Subcutaneous preadipocyte (primary cell): ENCODE data around the gene SRSF11. TPM values are rescaled to one million over a fixed set of nuclear protein-coding genes. Genes with fewer than 3 reads are reported as not detected.

ENCODE experiments used
- small RNA-seq: library from RNA; depleted of rRNA; stranded (forward); fragments of <200 nt; gene quantifications from one replicate; pipeline ENCODE3, GENCODE V24; 2012
- total RNA-seq: library from RNA; depleted of rRNA; stranded (reverse); fragments of >200 nt; gene quantifications from 2 replicates; pipeline ENCODE4 v1.2.3, GENCODE V29; 2012

SRSF11 gene
- 107 and 112 TPM in 2 replicates for total RNA-seq

DNA sequence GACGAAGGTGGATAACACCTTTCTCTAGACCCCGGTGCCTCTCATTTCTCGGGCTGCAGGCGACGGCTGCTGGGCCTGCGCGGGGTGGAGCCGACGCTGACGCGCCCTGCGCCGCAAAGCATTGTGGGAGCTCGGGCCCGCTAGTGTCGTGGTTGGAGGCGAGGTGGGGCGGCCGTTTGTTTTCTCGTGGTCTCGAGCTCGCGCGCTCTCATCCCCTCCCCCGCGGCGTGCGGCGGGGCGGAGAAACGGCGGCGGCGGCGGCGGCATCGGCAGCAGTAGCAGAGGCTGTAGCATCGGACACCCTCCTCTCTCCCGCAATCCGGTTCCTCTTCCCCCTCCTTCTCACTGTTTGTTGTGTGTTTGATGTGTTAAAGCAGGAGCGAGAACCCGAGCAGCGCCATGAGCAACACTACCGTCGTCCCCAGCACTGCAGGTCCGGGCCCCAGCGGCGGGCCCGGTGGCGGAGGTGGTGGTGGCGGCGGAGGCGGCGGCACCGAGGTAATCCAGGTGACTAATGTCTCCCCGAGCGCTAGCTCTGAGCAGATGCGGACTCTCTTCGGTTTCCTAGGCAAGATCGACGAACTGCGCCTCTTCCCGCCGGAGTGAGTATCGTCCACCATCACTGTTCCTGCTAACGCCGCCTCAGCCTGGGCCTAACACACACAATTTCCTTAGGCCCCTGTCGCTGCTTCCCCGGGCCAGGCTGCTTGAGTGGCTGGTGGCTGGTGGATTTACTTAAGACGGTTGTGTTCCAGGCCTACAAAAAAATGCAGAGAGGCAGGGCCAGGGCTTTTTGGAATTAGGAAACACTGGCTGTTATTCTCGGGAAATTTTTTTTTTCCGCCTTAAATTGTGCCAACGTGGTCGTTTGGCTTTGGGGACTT lies at the start of gene SRSF11:
SRSF11 (plus strand) TSS at position 143 of the 884 bp plus-strand sequence; CDS start at position 400, 257 bp downstream.

DNA sequence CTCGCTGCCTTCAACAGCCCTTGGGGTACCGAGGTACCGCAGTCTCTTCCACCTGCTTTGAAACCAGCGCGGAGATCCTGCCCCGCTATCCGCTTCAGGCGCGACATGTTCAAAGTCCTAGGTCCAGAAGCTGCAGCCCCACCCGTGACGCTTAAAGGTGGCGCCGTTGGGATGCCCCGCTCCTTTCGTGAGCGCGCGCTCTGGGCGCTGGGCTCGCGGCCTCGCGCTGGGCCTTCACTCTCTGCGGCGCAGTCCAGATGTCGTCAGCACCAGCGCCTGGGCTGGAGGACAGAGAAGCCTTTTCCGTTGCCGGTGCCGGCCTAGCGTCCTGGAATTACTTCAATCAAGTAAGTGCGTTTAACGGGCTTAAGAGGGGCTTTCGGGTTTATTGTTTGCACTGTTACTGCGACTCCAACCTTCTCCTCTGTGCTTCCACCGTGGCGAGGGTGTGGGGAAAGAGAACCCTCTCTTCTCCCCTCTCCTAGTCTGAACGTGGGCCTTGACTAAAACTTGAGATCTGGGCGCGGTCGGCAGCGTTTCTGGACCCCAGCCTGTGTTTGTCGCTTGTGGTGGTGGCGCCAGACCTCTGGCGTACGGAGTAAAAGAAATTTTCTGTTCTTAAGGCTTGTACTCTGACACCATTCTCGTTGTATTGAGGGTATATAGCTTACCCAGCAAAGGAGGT lies 15.6 kb upstream of the SRSF11 start, which contains the start of gene LRRC40:
LRRC40 (minus strand) TSS at position 146 of the 685 bp plus-strand sequence; CDS start at position 107, 39 bp downstream.

Small RNAs within 50 kb of the gene (small RNA-seq; reads per million reads assigned to genes)
- gene RN7SL242P: not detected

Other genes with a start within 250 kb of the SRSF11 start
- 18.7 and 22.7 TPM in 2 replicates for gene LRRC40, start 15.8 kb upstream of the SRSF11 start, total RNA-seq
- gene ANKRD13C, start 133.3 kb downstream of the SRSF11 start, total RNA-seq: 26.5 and 33.0 TPM in 2 replicates
- 4.4 and 5.7 TPM in 2 replicates for gene CTH, start 189.9 kb downstream of the SRSF11 start, total RNA-seq